Panc1 (cell line): ENCODE measurements around the gene MAGI2. TPM values are rescaled to one million over a fixed set of nuclear protein-coding genes. Genes with fewer than 3 reads are reported as not detected.

Source experiments
- ATAC-seq: fragments of 200-7000 bp; cut with Tn5 transposase; 2 replicates; pipeline ENCODE4 v1.9.1; 2020; ENCODE audit warnings: mild to moderate bottlenecking, moderate library complexity
- BruUV-seq: library from RNA; stranded (reverse); fragments of 400-500 nt; replicated peaks from 2 replicates; lab custom pipeline; 2021; lab: Mats Ljungman, UMichigan
- CTCF ChIA-PET: fragments of 300-600 bp; sonication (Branson Sonifier 250); formaldehyde crosslinking; loops from one replicate; lab custom pipeline; 2022; ENCODE audit warnings: antibody characterized with exemption; lab: Charles Lee
- POLR2A ChIA-PET: fragments of 300-600 bp; sonication (Branson Sonifier 250); formaldehyde crosslinking; loops from one replicate; lab custom pipeline; 2022; ENCODE audit warnings: antibody characterized with exemption; lab: Charles Lee
- DNase-seq: peaks from one replicate; pipeline ENCODE4 v3.0.0-alpha.2; 2010; ENCODE audit warnings: low read depth, low spot score
- H3K27ac ChIP-seq: 2 replicates; pipeline ENCODE4 v1.5.1; 2011; ENCODE audit warnings: mild to moderate bottlenecking, low read length, inconsistent platforms
- H3K27me3 ChIP-seq: fragments of 200-500 bp; sonication (Bioruptor generic); 2 replicates; pipeline ENCODE4 v1.6.0; 2014; ENCODE audit warnings: low read length, inconsistent platforms; ENCODE audit not compliant: control insufficient read depth, insufficient read depth
- H3K36me3 ChIP-seq: fragments of 200-500 bp; sonication (Bioruptor generic); 2 replicates; pipeline ENCODE4 v1.5.1; 2014; ENCODE audit warnings: inconsistent platforms, mild to moderate bottlenecking, low read length, moderate library complexity; ENCODE audit not compliant: control insufficient read depth, insufficient read depth
- H3K4me1 ChIP-seq: 2 replicates; pipeline ENCODE4 v1.5.1; 2011; ENCODE audit warnings: inconsistent platforms, mild to moderate bottlenecking, low read length, moderate library complexity; ENCODE audit not compliant: control insufficient read depth, insufficient read depth
- H3K4me3 ChIP-seq, 2 experiments: 2 replicates each; pipeline ENCODE4 v1.5.1; 2011 to 2012; ENCODE audit warnings: low read depth in 2 of 2, low read length in 2 of 2, mild to moderate bottlenecking in 2 of 2, inconsistent platforms in 1 of 2, moderate library complexity in 1 of 2
- H3K9me3 ChIP-seq: fragments of 200-500 bp; sonication (Bioruptor generic); 2 replicates; pipeline ENCODE4 v1.5.1; 2014; ENCODE audit warnings: low read depth, mild to moderate bottlenecking, inconsistent platforms, low read length, moderate library complexity; ENCODE audit not compliant: control insufficient read depth, insufficient read depth
- POLR2AphosphoS5 ChIP-seq: IDR thresholded peaks from 2 replicates; pipeline ENCODE4 v1.6.1; 2012; ENCODE audit warnings: mild to moderate bottlenecking, low read depth, low read length, moderate library complexity
- SIN3A ChIP-seq: IDR thresholded peaks from 2 replicates; pipeline ENCODE4 v1.6.1; 2012; ENCODE audit warnings: low read depth, mild to moderate bottlenecking, low read length, moderate library complexity, borderline replicate concordance; ENCODE audit not compliant: insufficient read depth
- TCF7L2 ChIP-seq: IDR thresholded peaks from 2 replicates; pipeline ENCODE4 v1.6.1; 2011; ENCODE audit warnings: mild to moderate bottlenecking, low read depth, low read length, inconsistent platforms
- in situ Hi-C: cut with HindIII; loops from 2 replicates; pipeline ENCODE4 v1.10.0; 2016; ENCODE audit warnings: low sequenced_read_pairs, low pct_unique_long_range_greater_than_20kb
- intact Hi-C: fragments of 100-400 bp; cut with micrococcal nuclease; formaldehyde crosslinking; loops from one replicate; pipeline ENCODE4 v1.10.0; 2022; ENCODE audit not compliant: unreplicated experiment
- total RNA-seq: library from RNA; stranded (reverse); gene quantifications from one replicate; pipeline ENCODE4 v1.2.1, GENCODE V29; 2021; ENCODE audit not compliant: unreplicated experiment
- TF ChIP-seq, protein P1 (sequence below): fragments of 450-650 bp; IDR thresholded peaks from 2 replicates; pipeline ENCODE4 v1.5.1; 2017; ENCODE audit warnings: mild to moderate bottlenecking
- TF ChIP-seq, protein P2 (sequence below), 2 experiments: IDR thresholded peaks; 2 replicates each; pipeline ENCODE4 v1.6.1; 2011 to 2012; ENCODE audit warnings: low read depth in 2 of 2, control low read depth in 1 of 2, low read length in 1 of 2, mild to moderate bottlenecking in 1 of 2, moderate library complexity in 1 of 2; ENCODE audit not compliant: insufficient read depth in 1 of 2

MAGI2 gene
- total RNA-seq, 1 experiment from 2014 or later = 5.4 TPM

DNA sequence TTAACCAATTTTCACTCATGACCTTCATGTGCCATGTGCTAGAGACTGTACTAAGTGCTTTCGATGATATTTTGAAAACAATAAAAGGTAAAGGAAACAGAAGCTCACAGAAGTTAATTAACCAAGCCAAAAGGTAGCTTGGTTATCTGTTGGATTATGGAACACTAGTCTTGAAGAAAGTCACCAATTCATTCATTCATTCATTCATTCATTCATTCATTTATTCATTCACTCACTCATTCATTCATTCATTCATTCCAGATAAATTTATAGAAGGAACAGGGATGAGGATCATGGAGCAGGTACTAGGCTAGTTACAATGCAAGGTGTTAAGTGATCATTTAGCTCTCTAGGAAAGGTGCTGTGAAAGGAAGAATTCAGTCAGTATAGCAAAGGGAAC is 322.8 kb downstream of the MAGI2 start:
- H3K27ac ChIP-seq = no peak overlapping the region
- H3K36me3 ChIP-seq = no peaks in the 10 kb centered on the region
- POLR2A ChIA-PET = no interaction called here
- H3K9me3 ChIP-seq = no peaks in the 10 kb centered on the region
- DNase-seq = no peak
- CTCF ChIA-PET = no interaction called here
- BruUV-seq = no TSS peak
- H3K4me3 ChIP-seq = no peak overlapping the region
- no peaks in the 10 kb centered on the region for H3K4me1 ChIP-seq
- in situ Hi-C loops (no loop called here), intact Hi-C loops (no loop called here)
- no peak for ATAC-seq
- no peaks in the 10 kb centered on the region for H3K27me3 ChIP-seq
- TF ChIP-seq, protein P1, sequence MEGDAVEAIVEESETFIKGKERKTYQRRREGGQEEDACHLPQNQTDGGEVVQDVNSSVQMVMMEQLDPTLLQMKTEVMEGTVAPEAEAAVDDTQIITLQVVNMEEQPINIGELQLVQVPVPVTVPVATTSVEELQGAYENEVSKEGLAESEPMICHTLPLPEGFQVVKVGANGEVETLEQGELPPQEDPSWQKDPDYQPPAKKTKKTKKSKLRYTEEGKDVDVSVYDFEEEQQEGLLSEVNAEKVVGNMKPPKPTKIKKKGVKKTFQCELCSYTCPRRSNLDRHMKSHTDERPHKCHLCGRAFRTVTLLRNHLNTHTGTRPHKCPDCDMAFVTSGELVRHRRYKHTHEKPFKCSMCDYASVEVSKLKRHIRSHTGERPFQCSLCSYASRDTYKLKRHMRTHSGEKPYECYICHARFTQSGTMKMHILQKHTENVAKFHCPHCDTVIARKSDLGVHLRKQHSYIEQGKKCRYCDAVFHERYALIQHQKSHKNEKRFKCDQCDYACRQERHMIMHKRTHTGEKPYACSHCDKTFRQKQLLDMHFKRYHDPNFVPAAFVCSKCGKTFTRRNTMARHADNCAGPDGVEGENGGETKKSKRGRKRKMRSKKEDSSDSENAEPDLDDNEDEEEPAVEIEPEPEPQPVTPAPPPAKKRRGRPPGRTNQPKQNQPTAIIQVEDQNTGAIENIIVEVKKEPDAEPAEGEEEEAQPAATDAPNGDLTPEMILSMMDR = no peak
- TF ChIP-seq POLR2AphosphoS5 = no peak
- TF ChIP-seq, protein P2, sequence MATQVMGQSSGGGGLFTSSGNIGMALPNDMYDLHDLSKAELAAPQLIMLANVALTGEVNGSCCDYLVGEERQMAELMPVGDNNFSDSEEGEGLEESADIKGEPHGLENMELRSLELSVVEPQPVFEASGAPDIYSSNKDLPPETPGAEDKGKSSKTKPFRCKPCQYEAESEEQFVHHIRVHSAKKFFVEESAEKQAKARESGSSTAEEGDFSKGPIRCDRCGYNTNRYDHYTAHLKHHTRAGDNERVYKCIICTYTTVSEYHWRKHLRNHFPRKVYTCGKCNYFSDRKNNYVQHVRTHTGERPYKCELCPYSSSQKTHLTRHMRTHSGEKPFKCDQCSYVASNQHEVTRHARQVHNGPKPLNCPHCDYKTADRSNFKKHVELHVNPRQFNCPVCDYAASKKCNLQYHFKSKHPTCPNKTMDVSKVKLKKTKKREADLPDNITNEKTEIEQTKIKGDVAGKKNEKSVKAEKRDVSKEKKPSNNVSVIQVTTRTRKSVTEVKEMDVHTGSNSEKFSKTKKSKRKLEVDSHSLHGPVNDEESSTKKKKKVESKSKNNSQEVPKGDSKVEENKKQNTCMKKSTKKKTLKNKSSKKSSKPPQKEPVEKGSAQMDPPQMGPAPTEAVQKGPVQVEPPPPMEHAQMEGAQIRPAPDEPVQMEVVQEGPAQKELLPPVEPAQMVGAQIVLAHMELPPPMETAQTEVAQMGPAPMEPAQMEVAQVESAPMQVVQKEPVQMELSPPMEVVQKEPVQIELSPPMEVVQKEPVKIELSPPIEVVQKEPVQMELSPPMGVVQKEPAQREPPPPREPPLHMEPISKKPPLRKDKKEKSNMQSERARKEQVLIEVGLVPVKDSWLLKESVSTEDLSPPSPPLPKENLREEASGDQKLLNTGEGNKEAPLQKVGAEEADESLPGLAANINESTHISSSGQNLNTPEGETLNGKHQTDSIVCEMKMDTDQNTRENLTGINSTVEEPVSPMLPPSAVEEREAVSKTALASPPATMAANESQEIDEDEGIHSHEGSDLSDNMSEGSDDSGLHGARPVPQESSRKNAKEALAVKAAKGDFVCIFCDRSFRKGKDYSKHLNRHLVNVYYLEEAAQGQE (IDR thresholded peaks at IDR 0.05; ENCODE audit: insufficient read depth in 1 of 2, low read depth in 2 of 2, low read length in 1 of 2) = no peak
- no peak for TF ChIP-seq SIN3A
- no peak for TF ChIP-seq TCF7L2

GRCh38 chr7:79124331-79124730 is 329.1 kb downstream of the MAGI2 start:
- CTCF ChIA-PET = no interaction called here
- POLR2A ChIA-PET = no interaction called here
- no peaks in the 10 kb centered on the region for H3K27me3 ChIP-seq
- intact Hi-C loops (no loop called here), in situ Hi-C loops (no loop called here)
- no peaks in the 10 kb centered on the region for H3K36me3 ChIP-seq
- no peak for ATAC-seq
- H3K4me3 ChIP-seq = no peak overlapping the region
- no peak overlapping the region for H3K27ac ChIP-seq
- H3K4me1 ChIP-seq = no peaks in the 10 kb centered on the region
- DNase-seq = no peak
- TF ChIP-seq TCF7L2 = no peak
- TF ChIP-seq SIN3A = no peak
- no TSS peak for BruUV-seq
- H3K9me3 ChIP-seq = no peaks in the 10 kb centered on the region

DNA sequence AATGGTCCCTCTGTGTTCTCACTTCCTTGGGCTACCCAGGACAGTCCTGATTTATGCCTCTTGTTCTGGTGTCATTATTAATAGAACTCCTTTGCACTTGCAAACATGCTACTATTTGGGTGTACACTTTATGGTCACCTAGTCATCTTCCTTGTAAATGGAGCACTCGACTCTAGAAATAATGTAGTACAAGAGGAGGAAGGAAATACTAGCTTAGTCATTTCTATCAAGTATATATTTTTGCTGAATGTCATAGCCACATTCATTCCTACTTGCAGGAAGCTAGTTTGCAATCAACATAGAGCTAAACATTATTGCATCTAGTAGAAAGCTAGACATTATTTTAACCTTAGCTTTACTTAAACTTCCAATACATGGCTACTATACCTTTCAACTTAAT is 335.3 kb downstream of the MAGI2 start:
- Histone ChIP-seq H3K4me1 (no peaks in the 10 kb centered on the region), H3K27me3 (no peaks in the 10 kb centered on the region), H3K4me3 (no peak overlapping the region), H3K36me3 (no peaks in the 10 kb centered on the region), H3K9me3 (no peaks in the 10 kb centered on the region), H3K27ac (no peak overlapping the region)
- intact Hi-C loops (no loop called here), in situ Hi-C loops (no loop called here)
- TF ChIP-seq SIN3A (no peak), TCF7L2 (no peak), POLR2AphosphoS5 (no peak)
- TF ChIP-seq, protein P2 (IDR thresholded peaks at IDR 0.05; ENCODE audit: insufficient read depth in 1 of 2, low read depth in 2 of 2, low read length in 1 of 2) = no peak
- TF ChIP-seq, protein P1 = no peak
- BruUV-seq = no TSS peak
- DNase-seq = no peak
- POLR2A ChIA-PET = no interaction called here
- CTCF ChIA-PET = no interaction called here
- ATAC-seq = no peak
